ENCODE measurements around the gene ABLIM1. TPM values are rescaled to one million over a fixed set of nuclear protein-coding genes. Genes with fewer than 3 reads are reported as not detected.

The ABLIM1 gene
- total and polyA plus RNA-seq, 2 donors (not counting 1 experiment from before 2014, with no cell fraction given), result 5.3 to 13.6 TPM

- TF ChIP-seq, protein P1, sequence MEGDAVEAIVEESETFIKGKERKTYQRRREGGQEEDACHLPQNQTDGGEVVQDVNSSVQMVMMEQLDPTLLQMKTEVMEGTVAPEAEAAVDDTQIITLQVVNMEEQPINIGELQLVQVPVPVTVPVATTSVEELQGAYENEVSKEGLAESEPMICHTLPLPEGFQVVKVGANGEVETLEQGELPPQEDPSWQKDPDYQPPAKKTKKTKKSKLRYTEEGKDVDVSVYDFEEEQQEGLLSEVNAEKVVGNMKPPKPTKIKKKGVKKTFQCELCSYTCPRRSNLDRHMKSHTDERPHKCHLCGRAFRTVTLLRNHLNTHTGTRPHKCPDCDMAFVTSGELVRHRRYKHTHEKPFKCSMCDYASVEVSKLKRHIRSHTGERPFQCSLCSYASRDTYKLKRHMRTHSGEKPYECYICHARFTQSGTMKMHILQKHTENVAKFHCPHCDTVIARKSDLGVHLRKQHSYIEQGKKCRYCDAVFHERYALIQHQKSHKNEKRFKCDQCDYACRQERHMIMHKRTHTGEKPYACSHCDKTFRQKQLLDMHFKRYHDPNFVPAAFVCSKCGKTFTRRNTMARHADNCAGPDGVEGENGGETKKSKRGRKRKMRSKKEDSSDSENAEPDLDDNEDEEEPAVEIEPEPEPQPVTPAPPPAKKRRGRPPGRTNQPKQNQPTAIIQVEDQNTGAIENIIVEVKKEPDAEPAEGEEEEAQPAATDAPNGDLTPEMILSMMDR (conservative IDR thresholded peaks at IDR 0.05 in 1 of 2, IDR thresholded peaks at IDR 0.05 in 1 of 2; ENCODE audit: low read depth in 1 of 2, low read length in 2 of 2), result no peak
- TF ChIP-seq EZH2 (IDR thresholded peaks at IDR 0.05; ENCODE audit: low read length, missing control alignments), result no peak
Measured at GRCh38 chr10:114479307-114479706, 178.8 kb downstream of the ABLIM1 start.

GRCh38 chr10:114478281-114478680, 179.8 kb downstream of the ABLIM1 start:
- TF ChIP-seq EZH2 (IDR thresholded peaks at IDR 0.05; ENCODE audit: low read length, missing control alignments), result no peak
- TF ChIP-seq, protein P1 (conservative IDR thresholded peaks at IDR 0.05 in 1 of 2, IDR thresholded peaks at IDR 0.05 in 1 of 2; ENCODE audit: low read depth in 1 of 2, low read length in 2 of 2), result no peak
- no peak for DNase-seq (ENCODE audit: low read depth in 2 of 2)

More at GRCh38 chr10:114479307-114479706, 178.8 kb downstream of the ABLIM1 start:
- no peaks in the 10 kb centered on the region for H3K4me1 ChIP-seq (ENCODE audit: control insufficient read depth, extremely low read depth, insufficient read depth, low read length)
- H3K4me2 ChIP-seq (ENCODE audit: extremely low read depth, insufficient read depth, low read length), result no peak overlapping the region
- no peak overlapping the region for H3K9ac ChIP-seq (ENCODE audit: insufficient read depth, low read length)
- no peak overlapping the region for H2AFZ ChIP-seq (ENCODE audit: low read length)
- H3K4me3 ChIP-seq (replicated peaks in 1 of 4; ENCODE audit: control extremely low read depth in 1 of 4, insufficient read depth in 1 of 4, low read depth in 3 of 4, low read length in 4 of 4), result no peak overlapping the region
- no peaks in the 10 kb centered on the region for H3K36me3 ChIP-seq (ENCODE audit: control insufficient read depth, insufficient read depth, low read length)
- H4K20me1 ChIP-seq (ENCODE audit: control insufficient read depth, extremely low read depth, insufficient read depth, low read length), result no peaks in the 10 kb centered on the region
- H3K27ac ChIP-seq (ENCODE audit: insufficient read depth, low read length), result no peak overlapping the region
- H3K9me3 ChIP-seq (ENCODE audit: control insufficient read depth, insufficient read depth, low read depth, low read length), result no peaks in the 10 kb centered on the region
- H3K27me3 ChIP-seq (ENCODE audit: control insufficient read depth, insufficient read depth, low read length), result peaks cover 3% of the 10 kb centered on the region
- no peaks in the 10 kb centered on the region for H3K79me2 ChIP-seq (ENCODE audit: control insufficient read depth, insufficient read depth, low read length)
- peak in 1 of 2 donors; percentile 16 for DNase-seq (ENCODE audit: low read depth in 2 of 2)

GRCh38 chr10:114477285-114477684, 180.8 kb downstream of the ABLIM1 start:
- Histone ChIP-seq H3K4me2 (ENCODE audit: extremely low read depth, insufficient read depth, low read length) (no peak overlapping the region), H3K36me3 (ENCODE audit: control insufficient read depth, insufficient read depth, low read length) (no peaks in the 10 kb centered on the region), H3K4me1 (ENCODE audit: control insufficient read depth, extremely low read depth, insufficient read depth, low read length) (no peaks in the 10 kb centered on the region), H3K27ac (ENCODE audit: insufficient read depth, low read length) (no peak overlapping the region), H3K4me3 (replicated peaks in 1 of 4; ENCODE audit: control extremely low read depth in 1 of 4, insufficient read depth in 1 of 4, low read depth in 3 of 4, low read length in 4 of 4) (no peak overlapping the region), H4K20me1 (ENCODE audit: control insufficient read depth, extremely low read depth, insufficient read depth, low read length) (no peaks in the 10 kb centered on the region), H3K79me2 (ENCODE audit: control insufficient read depth, insufficient read depth, low read length) (no peaks in the 10 kb centered on the region), H2AFZ (ENCODE audit: low read length) (no peak overlapping the region), H3K9ac (ENCODE audit: insufficient read depth, low read length) (no peak overlapping the region), H3K27me3 (ENCODE audit: control insufficient read depth, insufficient read depth, low read length) (peaks cover 3% of the 10 kb centered on the region), H3K9me3 (ENCODE audit: control insufficient read depth, insufficient read depth, low read depth, low read length) (no peaks in the 10 kb centered on the region)
- peak in 1 of 2 donors; percentile 15 for DNase-seq (ENCODE audit: low read depth in 2 of 2)
- no peak for TF ChIP-seq EZH2 (IDR thresholded peaks at IDR 0.05; ENCODE audit: low read length, missing control alignments)
- TF ChIP-seq, protein P1 (conservative IDR thresholded peaks at IDR 0.05 in 1 of 2, IDR thresholded peaks at IDR 0.05 in 1 of 2; ENCODE audit: low read depth in 1 of 2, low read length in 2 of 2), result no peak

More at GRCh38 chr10:114478281-114478680, 179.8 kb downstream of the ABLIM1 start:
- Histone ChIP-seq H3K79me2 (ENCODE audit: control insufficient read depth, insufficient read depth, low read length) (no peaks in the 10 kb centered on the region), H3K36me3 (ENCODE audit: control insufficient read depth, insufficient read depth, low read length) (no peaks in the 10 kb centered on the region), H3K27me3 (ENCODE audit: control insufficient read depth, insufficient read depth, low read length) (peaks cover 3% of the 10 kb centered on the region), H3K9ac (ENCODE audit: insufficient read depth, low read length) (no peak overlapping the region), H3K4me2 (ENCODE audit: extremely low read depth, insufficient read depth, low read length) (no peak overlapping the region), H4K20me1 (ENCODE audit: control insufficient read depth, extremely low read depth, insufficient read depth, low read length) (no peaks in the 10 kb centered on the region), H3K27ac (ENCODE audit: insufficient read depth, low read length) (no peak overlapping the region), H3K4me3 (replicated peaks in 1 of 4; ENCODE audit: control extremely low read depth in 1 of 4, insufficient read depth in 1 of 4, low read depth in 3 of 4, low read length in 4 of 4) (no peak overlapping the region), H3K4me1 (ENCODE audit: control insufficient read depth, extremely low read depth, insufficient read depth, low read length) (no peaks in the 10 kb centered on the region), H2AFZ (ENCODE audit: low read length) (no peak overlapping the region), H3K9me3 (ENCODE audit: control insufficient read depth, insufficient read depth, low read depth, low read length) (no peaks in the 10 kb centered on the region)

Data from fibroblast of lung (primary cell).